ENCODE measurements around the gene FOXB1.
A peak's percentile ranks its signal among the peaks of the same experiment; 100 is the strongest.

The FOXB1 gene

GRCh38 chr15:60004846-60005351 is 788 bp downstream of the FOXB1 start:
- Histone ChIP-seq H3K4me3 (ENCODE audit: low read depth, low read length) (peak overlapping the region; percentile 48), H3K27ac (no peak overlapping the region), H3K9me3 (ENCODE audit: severe bottlenecking) (no peaks in the 10 kb centered on the region), H3K27me3 (ENCODE audit: insufficient read depth, low read depth, severe bottlenecking) (peaks cover 69% of the 10 kb centered on the region), H3K36me3 (no peaks in the 10 kb centered on the region)
- no peak for TF ChIP-seq CTCF (IDR thresholded peaks at IDR 0.05; ENCODE audit: low read depth, low read length)
- peak; percentile 24 for DNase-seq

GRCh38 chr15:60005352-60006202 is 1.5 kb downstream of the FOXB1 start:
- Histone ChIP-seq H3K27ac (no peak overlapping the region), H3K27me3 (ENCODE audit: insufficient read depth, low read depth, severe bottlenecking) (peaks cover 62% of the 10 kb centered on the region), H3K9me3 (ENCODE audit: severe bottlenecking) (no peaks in the 10 kb centered on the region), H3K36me3 (no peaks in the 10 kb centered on the region), H3K4me3 (ENCODE audit: low read depth, low read length) (peak overlapping the region; percentile 48)
- TF ChIP-seq CTCF (IDR thresholded peaks at IDR 0.05; ENCODE audit: low read depth, low read length) = no peak
- peak; percentile 13 for DNase-seq

- TF ChIP-seq CTCF (IDR thresholded peaks at IDR 0.05; ENCODE audit: low read depth, low read length) = no peak
- Histone ChIP-seq H3K27ac (no peak overlapping the region), H3K27me3 (ENCODE audit: insufficient read depth, low read depth, severe bottlenecking) (peaks cover 55% of the 10 kb centered on the region), H3K9me3 (ENCODE audit: severe bottlenecking) (no peaks in the 10 kb centered on the region), H3K4me3 (ENCODE audit: low read depth, low read length) (peak overlapping the region; percentile 48), H3K36me3 (no peaks in the 10 kb centered on the region)
- peak; percentile 49 for DNase-seq
These were observed 2.2 kb downstream of the FOXB1 start for GRCh38 chr15:60006203-60006862.

- Histone ChIP-seq H3K27me3 (ENCODE audit: insufficient read depth, low read depth, severe bottlenecking) (peaks cover 50% of the 10 kb centered on the region), H3K36me3 (no peaks in the 10 kb centered on the region), H3K4me3 (ENCODE audit: low read depth, low read length) (no peak overlapping the region), H3K27ac (no peak overlapping the region), H3K9me3 (ENCODE audit: severe bottlenecking) (no peaks in the 10 kb centered on the region)
- DNase-seq = no peak
- no peak for TF ChIP-seq CTCF (IDR thresholded peaks at IDR 0.05; ENCODE audit: low read depth, low read length)
These were observed 2.8 kb downstream of the FOXB1 start for GRCh38 chr15:60006873-60007272.

- H3K27me3 ChIP-seq (ENCODE audit: insufficient read depth, low read depth, severe bottlenecking) = peaks cover 26% of the 10 kb centered on the region
- no peak overlapping the region for H3K4me3 ChIP-seq (ENCODE audit: low read depth, low read length)
- H3K36me3 ChIP-seq = no peaks in the 10 kb centered on the region
- TF ChIP-seq CTCF (IDR thresholded peaks at IDR 0.05; ENCODE audit: low read depth, low read length) = no peak
- no peak for DNase-seq
- H3K27ac ChIP-seq = no peak overlapping the region
- H3K9me3 ChIP-seq (ENCODE audit: severe bottlenecking) = no peaks in the 10 kb centered on the region
These were observed 5.2 kb downstream of the FOXB1 start for GRCh38 chr15:60009124-60009960.

All from WERI-Rb-1 (cell line).